Measurements from ENCODE around the gene LINS1. TPM values are rescaled to one million over a fixed set of nuclear protein-coding genes. Genes with fewer than 3 reads are reported as not detected.

LINS1 gene
- total and polyA plus RNA-seq, 2 of the 8 experiments (the other 6 are each of a cell fraction or from before 2014, with no cell fraction given): 4.2 to 8.1 TPM

DNA sequence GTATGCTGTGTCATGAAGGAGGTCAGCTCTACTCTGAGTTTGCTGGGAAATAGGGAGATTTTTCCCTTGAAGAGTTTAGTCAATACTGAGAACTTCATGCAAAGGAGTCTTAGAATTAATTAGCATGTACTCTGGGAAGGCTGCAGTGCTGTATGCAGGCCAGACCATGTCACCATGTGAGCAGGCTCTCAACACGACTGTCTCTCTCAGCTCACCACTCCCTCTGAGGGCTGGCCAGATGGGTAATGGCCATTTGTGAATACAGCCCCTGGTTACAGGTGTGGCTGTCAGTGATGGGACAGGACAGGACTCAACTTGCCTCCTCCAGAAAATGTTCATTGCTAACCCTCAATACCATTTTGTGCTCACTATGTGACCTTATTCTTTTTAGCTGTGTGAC is 68.1 kb downstream of the LINS1 start:
- Histone ChIP-seq H3K4me2 (ENCODE audit: insufficient read depth in 1 of 2, low read depth in 2 of 2, low read length in 2 of 2) (no peak overlapping the region), H3K23ac (ENCODE audit: insufficient read length) (no peak overlapping the region), H2AK5ac (ENCODE audit: low read depth, low read length) (no peak overlapping the region), H3K9me3 (ENCODE audit: insufficient read depth in 2 of 2, low read depth in 1 of 2, low read length in 1 of 2) (peaks cover 38 to 55% of the 10 kb centered on the region in 2 experiments; a peak in 3 of 4 replicates), H4K8ac (ENCODE audit: extremely low read depth, insufficient read depth, low read length) (no peak overlapping the region), H2BK12ac (ENCODE audit: low read depth, low read length) (no peak overlapping the region), H3K56ac (replicated peaks; ENCODE audit: insufficient read length, low read depth, low read length) (no peak overlapping the region), H2BK5ac (ENCODE audit: low read depth, low read length) (no peak overlapping the region), H3K23me2 (ENCODE audit: low read depth, low read length) (no peaks in the 10 kb centered on the region), H2BK20ac (ENCODE audit: low read length) (no peak overlapping the region), H3K79me2 (ENCODE audit: control insufficient read depth in 1 of 2, insufficient read depth in 2 of 2, low read length in 2 of 2) (no peaks in the 10 kb centered on the region), H2BK120ac (replicated peaks; ENCODE audit: low read depth, low read length) (no peak overlapping the region), H2AFZ (ENCODE audit: low read length) (no peak overlapping the region), H3K4ac (replicated peaks; ENCODE audit: insufficient read length, low read depth, low read length) (no peak overlapping the region), H4K20me1 (replicated peaks in 1 of 2; ENCODE audit: control insufficient read depth in 1 of 2, insufficient read depth in 2 of 2, low read length in 2 of 2) (no peaks in the 10 kb centered on the region), H3K36me3 (ENCODE audit: control insufficient read depth in 2 of 4, insufficient read depth in 4 of 4, low read length in 3 of 4) (no peaks in the 10 kb centered on the region), H3K14ac (ENCODE audit: insufficient read length) (no peak overlapping the region), H3K79me1 (ENCODE audit: low read depth, low read length) (no peaks in the 10 kb centered on the region), H3K4me3 (ENCODE audit: extremely low read depth in 1 of 4, insufficient read depth in 2 of 4, low read depth in 3 of 4, low read length in 4 of 4) (no peak overlapping the region), H3K4me1 (replicated peaks in 1 of 4; ENCODE audit: control insufficient read depth in 3 of 4, insufficient read depth in 4 of 4, low read length in 3 of 4) (no peaks in the 10 kb centered on the region), H3K18ac (ENCODE audit: extremely low read depth, low read length) (no peak overlapping the region), H2BK15ac (ENCODE audit: low read length) (no peak overlapping the region), H3K27ac (ENCODE audit: low read depth, low read length) (no peak overlapping the region), H3K27me3 (replicated peaks in 1 of 4; ENCODE audit: control insufficient read depth in 3 of 4, extremely low read depth in 1 of 4, insufficient read depth in 3 of 4, low read length in 3 of 4) (no peaks in the 10 kb centered on the region), H4K91ac (replicated peaks; ENCODE audit: insufficient read length, low read length) (no peak overlapping the region), H3K9ac (replicated peaks in 1 of 4; ENCODE audit: extremely low read depth in 1 of 4, low read depth in 3 of 4, low read length in 3 of 4) (no peak overlapping the region), H4K5ac (ENCODE audit: insufficient read length, low read depth, low read length) (no peak overlapping the region)
- WGBS, 2 experiments (ENCODE audit: extremely low coverage in 1 of 2, insufficient coverage in 1 of 2, insufficient read length in 1 of 2, insufficient replicate concordance in 2 of 2, low coverage in 1 of 2, low lambda C conversion rate in 2 of 2, missing lambda C conversion rate in 1 of 2): no CpG with 5 or more reads among the region's 1 CpG
- DNase-seq (ENCODE audit: low read depth in 1 of 2, low spot score in 2 of 2): no peak
- FAIRE-seq: no peak
- no peak for TF ChIP-seq JUND (IDR thresholded peaks at IDR 0.05; ENCODE audit: low read length)
- CTCF ChIA-PET (ENCODE audit: partially characterized antibody): no interaction called here
- POLR2A ChIA-PET (ENCODE audit: partially characterized antibody): no interaction called here

Data from H1 (cell line).